HG03342 (cell line): Measurements from ENCODE around the gene SLC24A4.

Experiments
- ATAC-seq: cut with Tn5 transposase; IDR thresholded peaks from one replicate; pipeline ENCODE4 v1.9.1; 2021; ENCODE audit warnings: mild to moderate bottlenecking, moderate library complexity; ENCODE audit not compliant: unreplicated experiment

Gene SLC24A4

GRCh38 chr14:92316176-92316575, 6.8 kb upstream of the SLC24A4 start:
- no peak for ATAC-seq

GRCh38 chr14:92316937-92317336, 6.0 kb upstream of the SLC24A4 start:
- no peak for ATAC-seq

GRCh38 chr14:92317511-92317910, 5.5 kb upstream of the SLC24A4 start:
- ATAC-seq = no peak

GRCh38 chr14:92321701-92322100, 1.3 kb upstream of the SLC24A4 start:
- no peak for ATAC-seq

GRCh38 chr14:92322516-92322915, 449 bp upstream of the SLC24A4 start:
- no peak for ATAC-seq

- no peak for ATAC-seq
Measured at GRCh38 chr14:92323916-92324818, 1.2 kb downstream of the SLC24A4 start.

GRCh38 chr14:92325835-92326234, 2.9 kb downstream of the SLC24A4 start:
- ATAC-seq = no peak

GRCh38 chr14:92328664-92329255, 5.8 kb downstream of the SLC24A4 start:
- no peak for ATAC-seq

- no peak for ATAC-seq
Measured at GRCh38 chr14:92334050-92334449, 11.1 kb downstream of the SLC24A4 start.

GRCh38 chr14:92336363-92336762, 13.4 kb downstream of the SLC24A4 start:
- ATAC-seq = no peak

- ATAC-seq = no peak
Measured at GRCh38 chr14:92339426-92339825, 16.5 kb downstream of the SLC24A4 start.

- no peak for ATAC-seq
Measured at GRCh38 chr14:92340071-92340470, 17.1 kb downstream of the SLC24A4 start.

- ATAC-seq = no peak
Measured at GRCh38 chr14:92340931-92341330, 18.0 kb downstream of the SLC24A4 start.

GRCh38 chr14:92341791-92342190, 18.8 kb downstream of the SLC24A4 start:
- ATAC-seq = no peak

GRCh38 chr14:92348154-92348553, 25.2 kb downstream of the SLC24A4 start:
- ATAC-seq = no peak

GRCh38 chr14:92351750-92352149, 28.8 kb downstream of the SLC24A4 start:
- ATAC-seq = no peak

- ATAC-seq = no peak
Measured at GRCh38 chr14:92352158-92352985, 29.4 kb downstream of the SLC24A4 start.

- no peak for ATAC-seq
Measured at GRCh38 chr14:92353447-92353846, 30.5 kb downstream of the SLC24A4 start.

- no peak for ATAC-seq
Measured at GRCh38 chr14:92356677-92357076, 33.7 kb downstream of the SLC24A4 start.

GRCh38 chr14:92360651-92361370, 37.8 kb downstream of the SLC24A4 start:
- ATAC-seq = no peak

GRCh38 chr14:92362781-92363235, 39.8 kb downstream of the SLC24A4 start:
- ATAC-seq = no peak
